ENCODE measurements around the gene PLXND1. TPM values are rescaled to one million over a fixed set of nuclear protein-coding genes. Genes with fewer than 3 reads are reported as not detected.

Gene PLXND1, protein sequence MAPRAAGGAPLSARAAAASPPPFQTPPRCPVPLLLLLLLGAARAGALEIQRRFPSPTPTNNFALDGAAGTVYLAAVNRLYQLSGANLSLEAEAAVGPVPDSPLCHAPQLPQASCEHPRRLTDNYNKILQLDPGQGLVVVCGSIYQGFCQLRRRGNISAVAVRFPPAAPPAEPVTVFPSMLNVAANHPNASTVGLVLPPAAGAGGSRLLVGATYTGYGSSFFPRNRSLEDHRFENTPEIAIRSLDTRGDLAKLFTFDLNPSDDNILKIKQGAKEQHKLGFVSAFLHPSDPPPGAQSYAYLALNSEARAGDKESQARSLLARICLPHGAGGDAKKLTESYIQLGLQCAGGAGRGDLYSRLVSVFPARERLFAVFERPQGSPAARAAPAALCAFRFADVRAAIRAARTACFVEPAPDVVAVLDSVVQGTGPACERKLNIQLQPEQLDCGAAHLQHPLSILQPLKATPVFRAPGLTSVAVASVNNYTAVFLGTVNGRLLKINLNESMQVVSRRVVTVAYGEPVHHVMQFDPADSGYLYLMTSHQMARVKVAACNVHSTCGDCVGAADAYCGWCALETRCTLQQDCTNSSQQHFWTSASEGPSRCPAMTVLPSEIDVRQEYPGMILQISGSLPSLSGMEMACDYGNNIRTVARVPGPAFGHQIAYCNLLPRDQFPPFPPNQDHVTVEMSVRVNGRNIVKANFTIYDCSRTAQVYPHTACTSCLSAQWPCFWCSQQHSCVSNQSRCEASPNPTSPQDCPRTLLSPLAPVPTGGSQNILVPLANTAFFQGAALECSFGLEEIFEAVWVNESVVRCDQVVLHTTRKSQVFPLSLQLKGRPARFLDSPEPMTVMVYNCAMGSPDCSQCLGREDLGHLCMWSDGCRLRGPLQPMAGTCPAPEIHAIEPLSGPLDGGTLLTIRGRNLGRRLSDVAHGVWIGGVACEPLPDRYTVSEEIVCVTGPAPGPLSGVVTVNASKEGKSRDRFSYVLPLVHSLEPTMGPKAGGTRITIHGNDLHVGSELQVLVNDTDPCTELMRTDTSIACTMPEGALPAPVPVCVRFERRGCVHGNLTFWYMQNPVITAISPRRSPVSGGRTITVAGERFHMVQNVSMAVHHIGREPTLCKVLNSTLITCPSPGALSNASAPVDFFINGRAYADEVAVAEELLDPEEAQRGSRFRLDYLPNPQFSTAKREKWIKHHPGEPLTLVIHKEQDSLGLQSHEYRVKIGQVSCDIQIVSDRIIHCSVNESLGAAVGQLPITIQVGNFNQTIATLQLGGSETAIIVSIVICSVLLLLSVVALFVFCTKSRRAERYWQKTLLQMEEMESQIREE (N-terminal part only)
- total RNA-seq: 195 and 238 TPM in 2 replicates

DNA sequence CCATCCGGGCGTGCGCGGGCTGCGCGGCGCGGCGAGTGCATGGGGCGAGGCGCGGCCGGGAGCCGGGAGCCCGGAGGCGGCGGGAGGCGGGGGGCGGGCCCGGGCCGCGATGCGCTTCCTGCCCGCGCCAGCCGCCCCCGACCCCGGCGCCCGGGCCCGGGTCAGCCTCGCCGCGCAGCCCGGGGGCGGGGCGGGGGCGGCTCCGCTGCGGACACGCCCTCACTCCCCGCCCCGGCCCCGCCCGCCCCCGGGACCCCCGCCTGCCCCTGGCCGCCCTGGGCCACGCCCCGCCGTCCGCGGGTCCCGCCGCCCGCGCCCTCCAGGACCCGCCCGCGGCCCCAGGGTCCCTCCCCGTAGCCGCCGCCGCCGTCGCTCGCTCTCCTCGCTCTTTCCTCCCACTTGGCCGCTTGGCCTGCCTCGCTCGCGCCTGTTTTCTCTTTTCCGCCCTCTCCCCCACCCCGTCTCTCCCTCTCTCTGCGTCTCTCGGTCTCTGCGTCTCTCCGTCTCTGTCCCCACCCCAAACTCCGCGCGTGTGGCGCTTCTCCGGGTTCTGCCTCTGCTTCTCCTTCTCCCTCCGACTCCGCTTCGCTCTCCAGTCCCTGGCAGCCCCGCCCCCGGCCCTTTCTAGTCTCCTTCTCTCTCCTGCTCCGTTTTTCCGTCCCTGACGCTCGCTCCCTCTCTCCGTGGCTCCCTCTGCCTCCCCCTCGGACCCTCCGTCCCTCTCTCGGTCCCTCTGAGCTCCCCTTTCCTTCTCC lies at the start of gene PLXND1:
Gene PLXND1, minus strand, starts transcription at position 41 of the 755 bp plus-strand sequence. Its CDS starts 37 bp downstream, at position 4.

DNA sequence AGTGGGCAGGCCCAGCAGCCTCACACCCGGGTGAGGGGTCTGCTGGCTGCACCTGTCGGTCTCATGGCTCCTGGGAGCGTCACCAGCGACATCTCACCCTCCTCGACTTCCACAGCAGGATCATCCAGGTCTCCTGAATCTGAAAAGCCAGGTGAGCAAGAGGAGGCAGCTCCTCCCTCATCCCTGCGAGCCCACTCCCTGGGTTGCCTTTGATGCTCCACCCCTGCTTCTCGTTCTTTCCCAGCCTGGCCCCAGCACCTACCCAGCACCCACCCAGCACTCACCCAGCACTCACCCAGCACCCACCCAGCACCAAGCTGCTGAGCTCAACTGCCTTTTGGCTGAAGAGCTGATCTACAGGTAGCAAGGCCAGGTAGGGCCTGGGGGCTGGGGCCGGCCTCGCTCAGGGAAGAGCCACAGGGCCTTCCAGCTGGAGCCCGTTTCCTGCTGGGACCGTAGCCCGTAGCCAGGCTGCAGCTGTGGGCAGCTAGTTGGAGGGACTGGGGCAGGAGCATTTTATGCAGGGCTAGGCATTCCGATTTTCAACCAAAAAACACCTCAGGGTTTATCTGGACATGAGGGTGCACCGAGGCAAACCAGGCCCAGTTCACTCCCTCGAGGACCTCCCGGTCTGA lies 63.2 kb downstream of the PLXND1 start, which contains the start of gene H1-8:
Gene H1-8, plus strand, starts transcription at position 20 of the 635 bp plus-strand sequence. Its CDS starts 44 bp downstream, at position 64.

GRCh38 chr3:129528589-129529100 lies 77.8 kb downstream of the PLXND1 start, which contains the start of gene RHO:
Gene RHO, plus strand, starts transcription at chr3:129528639. Its CDS starts 95 bp downstream, at chr3:129528734.

Small RNAs within 50 kb of the gene (small RNA-seq; reads per million reads assigned to genes)
- not detected for gene RN7SL752P

Other genes with a start within 250 kb of the PLXND1 start
- gene EFCAB12, start 178.0 kb downstream of the PLXND1 start, total RNA-seq: under 0.01 TPM in 1 of 2 replicates, not detected in the other
- gene MBD4, start 166.7 kb downstream of the PLXND1 start, total RNA-seq: 26.5 and 38.5 TPM in 2 replicates
- gene IFT122, start 166.5 kb downstream of the PLXND1 start, total RNA-seq: 38.5 and 53.5 TPM in 2 replicates
- not detected in 2 replicates for gene RHO, start 78.0 kb downstream of the PLXND1 start, total RNA-seq
- not detected in 2 replicates for gene H1-8, start 63.5 kb downstream of the PLXND1 start, total RNA-seq